Smooth muscle cell (in vitro differentiated cells): Measurements from ENCODE around the gene SCN11A. TPM values are rescaled to one million over a fixed set of nuclear protein-coding genes. Genes with fewer than 3 reads are reported as not detected.

Source experiments
- DNase-seq: peaks from one replicate; lab custom pipeline; 2025; ENCODE audit not compliant: unreplicated experiment; lab: John Stamatoyannopoulos, UW
- H2AFZ ChIP-seq: fragments of 200-600 bp; sonication (generic); 2 replicates; pipeline ENCODE4 v1.6.0; 2016; ENCODE audit warnings: antibody characterized with exemption, low read depth, mild to moderate bottlenecking
- H3F3A ChIP-seq: fragments of 200-600 bp; sonication (generic); 2 replicates; pipeline ENCODE4 v1.6.0; 2017; ENCODE audit warnings: antibody characterized with exemption, low read depth
- H3K27ac ChIP-seq: fragments of 200-600 bp; sonication (generic); 2 replicates; pipeline ENCODE4 v1.5.1; 2016; ENCODE audit warnings: low read depth, mild to moderate bottlenecking
- H3K27me3 ChIP-seq: fragments of 200-600 bp; sonication (generic); 2 replicates; pipeline ENCODE4 v1.6.1; 2016; ENCODE audit warnings: low read depth, mild to moderate bottlenecking
- H3K36me3 ChIP-seq: fragments of 200-600 bp; sonication (generic); 2 replicates; pipeline ENCODE4 v1.5.1; 2016; ENCODE audit warnings: low read depth
- H3K4me1 ChIP-seq: fragments of 200-600 bp; sonication (generic); 2 replicates; pipeline ENCODE4 v1.5.1; 2016; ENCODE audit warnings: low read depth
- H3K4me2 ChIP-seq: fragments of 200-600 bp; sonication (generic); 2 replicates; pipeline ENCODE4 v1.6.0; 2016; ENCODE audit warnings: mild to moderate bottlenecking
- H3K4me3 ChIP-seq: fragments of 200-600 bp; sonication (generic); 2 replicates; pipeline ENCODE4 v1.5.1; 2016; ENCODE audit warnings: mild to moderate bottlenecking
- H3K79me2 ChIP-seq: fragments of 200-600 bp; sonication (generic); 2 replicates; pipeline ENCODE4 v1.6.0; 2016; ENCODE audit warnings: low read depth, mild to moderate bottlenecking
- H3K9ac ChIP-seq: fragments of 200-600 bp; sonication (generic); 2 replicates; pipeline ENCODE4 v1.6.0; 2016; ENCODE audit warnings: low read depth
- H3K9me3 ChIP-seq: fragments of 200-600 bp; sonication (generic); replicated peaks from 2 replicates; pipeline ENCODE4 v1.5.1; 2016; ENCODE audit warnings: low read depth
- H4K20me1 ChIP-seq: fragments of 200-600 bp; sonication (generic); 2 replicates; pipeline ENCODE4 v1.6.0; 2016; ENCODE audit warnings: low read depth
- WGBS: methylation state at CpG from one replicate; pipeline ENCODE4 v1.1.7; 2016; ENCODE audit warnings: low lambda C conversion rate; 5-methylcytosine and 5-hydroxymethylcytosine counted together
- polyA plus RNA-seq: library from polyadenylated mRNA; unstranded; fragments of >200 nt; fragmentation: Nextera tagmentation; extraction: Ambion mirVana; gene quantifications from 2 replicates; pipeline ENCODE4 v1.2.1, GENCODE V29; 2016
- total RNA-seq: library from RNA; depleted of rRNA; stranded (reverse); fragments of >200 nt; gene quantifications from 2 replicates; pipeline ENCODE4 v1.2.3, GENCODE V29; 2014
- TF ChIP-seq, protein P1 (sequence below): fragments of 200-600 bp; sonication (generic); IDR thresholded peaks from 2 replicates; pipeline ENCODE4 v1.5.1; 2017; ENCODE audit warnings: borderline replicate concordance, mild to moderate bottlenecking, antibody characterized with exemption; ENCODE audit not compliant: insufficient read depth, poor library complexity, severe bottlenecking

SCN11A gene
- total RNA-seq = 0.04 TPM in 1 of 2 replicates, not detected in the other
- polyA plus RNA-seq = not detected in 2 replicates

DNA sequence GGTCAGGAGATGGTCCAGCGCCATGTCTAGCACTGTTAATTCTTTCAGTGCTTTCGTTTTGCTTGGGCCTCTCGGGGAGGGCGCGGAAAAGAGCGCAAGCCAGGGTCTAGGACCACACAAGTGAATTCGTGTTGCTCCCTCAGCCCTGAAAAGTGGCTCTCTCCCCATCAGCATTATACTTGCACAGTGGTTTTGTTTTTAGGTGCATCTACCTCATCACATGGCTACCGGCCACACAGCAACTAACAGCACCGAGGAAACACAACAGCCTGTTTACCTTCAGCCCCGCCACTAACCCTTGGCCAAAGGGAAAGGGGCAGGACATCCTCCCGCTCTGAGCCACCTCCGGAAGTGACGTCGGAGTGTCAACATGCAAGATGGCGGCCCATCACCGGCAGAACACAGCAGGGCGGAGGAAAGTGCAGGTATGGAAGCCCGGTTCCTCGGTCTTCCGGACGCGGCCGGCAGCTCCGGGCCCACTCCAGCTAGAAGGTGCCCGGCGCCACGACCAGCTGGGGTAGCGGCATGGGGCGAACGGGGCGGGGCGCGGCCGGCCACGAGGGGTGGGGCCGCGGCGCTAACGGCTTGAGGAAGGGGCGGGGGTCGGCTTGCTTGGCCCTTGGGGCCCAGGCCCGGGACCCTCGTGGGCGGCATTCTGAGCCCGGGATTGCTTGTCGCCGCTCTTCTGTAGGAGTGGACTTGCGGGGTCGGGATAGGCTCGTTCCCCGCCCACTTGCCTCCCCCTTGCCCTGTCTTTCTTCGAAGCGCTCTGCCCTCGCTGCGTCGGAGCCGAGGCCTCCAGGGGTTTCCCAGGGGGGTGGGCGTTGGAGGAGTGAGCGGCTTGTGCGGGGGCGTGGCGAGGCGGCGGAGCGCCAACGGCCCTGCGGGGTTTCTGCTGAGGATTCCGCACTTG, at the start of gene SCN11A, which contains the start of gene WDR48:
Gene SCN11A (minus strand): TSS at position 296 of the 913 bp plus-strand sequence. CDS start 101,582 bp downstream, outside the sequence.
Gene WDR48 (plus strand): TSS at position 368 of the 913 bp plus-strand sequence. CDS start 10 bp downstream, at position 378.
- H4K20me1 ChIP-seq = peaks cover 34% of the 10 kb centered on the region
- peak; percentile 48 for DNase-seq
- H3K36me3 ChIP-seq = no peaks in the 10 kb centered on the region
- peaks cover 11% of the 10 kb centered on the region for H3K4me1 ChIP-seq
- peaks cover 49% of the 10 kb centered on the region for H3K79me2 ChIP-seq
- no peaks in the 10 kb centered on the region for H3K27me3 ChIP-seq
- TF ChIP-seq, protein P1, sequence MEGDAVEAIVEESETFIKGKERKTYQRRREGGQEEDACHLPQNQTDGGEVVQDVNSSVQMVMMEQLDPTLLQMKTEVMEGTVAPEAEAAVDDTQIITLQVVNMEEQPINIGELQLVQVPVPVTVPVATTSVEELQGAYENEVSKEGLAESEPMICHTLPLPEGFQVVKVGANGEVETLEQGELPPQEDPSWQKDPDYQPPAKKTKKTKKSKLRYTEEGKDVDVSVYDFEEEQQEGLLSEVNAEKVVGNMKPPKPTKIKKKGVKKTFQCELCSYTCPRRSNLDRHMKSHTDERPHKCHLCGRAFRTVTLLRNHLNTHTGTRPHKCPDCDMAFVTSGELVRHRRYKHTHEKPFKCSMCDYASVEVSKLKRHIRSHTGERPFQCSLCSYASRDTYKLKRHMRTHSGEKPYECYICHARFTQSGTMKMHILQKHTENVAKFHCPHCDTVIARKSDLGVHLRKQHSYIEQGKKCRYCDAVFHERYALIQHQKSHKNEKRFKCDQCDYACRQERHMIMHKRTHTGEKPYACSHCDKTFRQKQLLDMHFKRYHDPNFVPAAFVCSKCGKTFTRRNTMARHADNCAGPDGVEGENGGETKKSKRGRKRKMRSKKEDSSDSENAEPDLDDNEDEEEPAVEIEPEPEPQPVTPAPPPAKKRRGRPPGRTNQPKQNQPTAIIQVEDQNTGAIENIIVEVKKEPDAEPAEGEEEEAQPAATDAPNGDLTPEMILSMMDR = no peak
- peak within 1 kb of the TSS; percentile 98 for H3K9ac ChIP-seq
- 3% methylated on average over 58 of the region's 68 CpGs for WGBS
- peak within 1 kb of the TSS; percentile 96 for H3K4me2 ChIP-seq
- no peaks in the 10 kb centered on the region for H3K9me3 ChIP-seq
- H3K27ac ChIP-seq = peak within 1 kb of the TSS; percentile 93
- H2AFZ ChIP-seq = peak within 1 kb of the TSS; percentile 91
- H3F3A ChIP-seq = no peaks in the 10 kb centered on the region
- peak within 1 kb of the TSS; percentile 84 for H3K4me3 ChIP-seq

DNA sequence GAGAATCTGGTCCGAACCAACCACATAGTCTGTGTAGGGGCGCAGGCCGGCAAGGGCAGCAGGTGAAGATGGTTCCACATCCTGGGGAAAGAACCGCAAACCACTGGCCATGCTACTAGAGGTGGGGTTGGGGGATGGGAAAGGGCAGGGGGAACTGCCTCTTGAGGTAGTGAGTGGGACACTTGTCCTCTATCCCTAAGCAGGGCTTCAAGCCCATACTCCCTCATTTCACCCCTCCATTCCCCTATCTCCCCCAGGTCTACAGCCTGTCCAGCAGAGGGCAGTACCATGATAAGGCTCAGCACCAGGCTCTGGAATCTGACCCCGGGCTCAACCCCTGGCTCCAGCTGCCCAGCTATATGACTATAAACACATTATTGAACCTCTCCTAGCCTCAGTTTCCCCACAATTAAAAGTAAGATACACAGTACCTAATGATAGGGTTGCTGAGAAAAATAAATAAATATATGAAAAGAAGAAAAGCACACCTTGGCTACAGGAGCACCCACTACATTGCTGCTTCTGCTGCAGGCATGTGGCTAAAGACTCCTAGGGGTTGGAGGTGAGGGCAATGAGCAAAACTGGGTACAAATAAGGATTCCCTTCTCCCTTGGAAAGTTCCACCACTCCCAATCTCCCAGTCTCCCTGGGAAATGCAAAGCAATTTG, 49.4 kb upstream of the SCN11A start:
- TF ChIP-seq, protein P1 = peak; percentile 59
- peaks cover 32% of the 10 kb centered on the region for H3K79me2 ChIP-seq
- peaks cover 74% of the 10 kb centered on the region for H4K20me1 ChIP-seq

DNA sequence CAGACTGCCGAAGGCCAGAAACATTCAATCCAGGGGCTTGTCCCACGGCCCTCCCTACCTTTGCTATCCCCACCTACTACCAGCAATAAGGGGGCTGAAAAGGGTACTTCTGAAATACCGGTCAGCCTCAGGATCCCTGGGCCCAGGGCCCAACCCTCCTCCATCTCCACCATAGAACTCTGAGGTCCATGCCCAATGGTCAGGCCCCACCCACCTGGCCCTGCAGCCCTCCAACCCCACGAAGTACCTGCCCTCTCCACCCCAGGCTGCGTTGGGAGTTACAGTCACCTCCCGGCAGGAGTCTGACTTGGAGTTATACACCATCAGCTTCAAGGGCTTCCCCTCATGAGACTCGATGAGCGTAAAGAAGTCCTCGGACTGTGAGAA, 48.7 kb upstream of the SCN11A start:
- peaks cover 67% of the 10 kb centered on the region for H4K20me1 ChIP-seq
- H3K79me2 ChIP-seq = peaks cover 25% of the 10 kb centered on the region
- no peaks in the 10 kb centered on the region for H3F3A ChIP-seq
- no peak overlapping the region for H3K27ac ChIP-seq
- no peaks in the 10 kb centered on the region for H3K9me3 ChIP-seq
- no peaks in the 10 kb centered on the region for H3K27me3 ChIP-seq
- H3K4me1 ChIP-seq = no peaks in the 10 kb centered on the region
- TF ChIP-seq, protein P1 = no peak
- no peak overlapping the region for H3K4me3 ChIP-seq
- DNase-seq = no peak
- 97% methylated on average over 9 of the region's 9 CpGs for WGBS
- H3K9ac ChIP-seq = no peak overlapping the region
- no peak overlapping the region for H3K4me2 ChIP-seq
- peaks cover 11% of the 10 kb centered on the region for H3K36me3 ChIP-seq
- no peak overlapping the region for H2AFZ ChIP-seq

More for the DNA sequence above, 49.4 kb upstream of the SCN11A start:
- no peak overlapping the region for H3K27ac ChIP-seq
- H3K4me3 ChIP-seq = no peak overlapping the region
- H2AFZ ChIP-seq = no peak overlapping the region
- H3K9ac ChIP-seq = no peak overlapping the region
- H3K4me2 ChIP-seq = no peak overlapping the region
- no peaks in the 10 kb centered on the region for H3K27me3 ChIP-seq
- H3K36me3 ChIP-seq = peaks cover 10% of the 10 kb centered on the region
- peaks cover 3% of the 10 kb centered on the region for H3K4me1 ChIP-seq
- 91% methylated on average over 5 of the region's 5 CpGs for WGBS
- H3F3A ChIP-seq = no peaks in the 10 kb centered on the region
- DNase-seq = no peak
- H3K9me3 ChIP-seq = no peaks in the 10 kb centered on the region
